Measurements from ENCODE around the gene ARID3C.

GRCh38 chr9:34669809-34670562, 41.1 kb upstream of the ARID3C start:
- TF ChIP-seq POLR2A (IDR thresholded peaks at IDR 0.05), result no peak
- TF ChIP-seq, protein P1, sequence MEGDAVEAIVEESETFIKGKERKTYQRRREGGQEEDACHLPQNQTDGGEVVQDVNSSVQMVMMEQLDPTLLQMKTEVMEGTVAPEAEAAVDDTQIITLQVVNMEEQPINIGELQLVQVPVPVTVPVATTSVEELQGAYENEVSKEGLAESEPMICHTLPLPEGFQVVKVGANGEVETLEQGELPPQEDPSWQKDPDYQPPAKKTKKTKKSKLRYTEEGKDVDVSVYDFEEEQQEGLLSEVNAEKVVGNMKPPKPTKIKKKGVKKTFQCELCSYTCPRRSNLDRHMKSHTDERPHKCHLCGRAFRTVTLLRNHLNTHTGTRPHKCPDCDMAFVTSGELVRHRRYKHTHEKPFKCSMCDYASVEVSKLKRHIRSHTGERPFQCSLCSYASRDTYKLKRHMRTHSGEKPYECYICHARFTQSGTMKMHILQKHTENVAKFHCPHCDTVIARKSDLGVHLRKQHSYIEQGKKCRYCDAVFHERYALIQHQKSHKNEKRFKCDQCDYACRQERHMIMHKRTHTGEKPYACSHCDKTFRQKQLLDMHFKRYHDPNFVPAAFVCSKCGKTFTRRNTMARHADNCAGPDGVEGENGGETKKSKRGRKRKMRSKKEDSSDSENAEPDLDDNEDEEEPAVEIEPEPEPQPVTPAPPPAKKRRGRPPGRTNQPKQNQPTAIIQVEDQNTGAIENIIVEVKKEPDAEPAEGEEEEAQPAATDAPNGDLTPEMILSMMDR (IDR thresholded peaks at IDR 0.05), result no peak
